ENCODE measurements around the gene TIMP2. TPM values are rescaled to one million over a fixed set of nuclear protein-coding genes. Genes with fewer than 3 reads are reported as not detected.

The TIMP2 gene
- 10 to 100 TPM; 20.4 to 28.7 (median 27.0) TPM for total RNA-seq

GRCh38 chr17:78925234-78925633, at the start of gene TIMP2:
Gene TIMP2, minus strand, starts transcription at chr17:78925387. Its CDS starts 299 bp downstream, at chr17:78925088.
- Histone ChIP-seq H3K4me1 (peaks cover 21 to 30% of the 10 kb centered on the region in 2 donors), H3K4me3 (peak within 1 kb of the TSS; percentile 50 to 65 (median 60)), H3K27me3 (peaks cover 4 to 19% (median 18%) of the 10 kb centered on the region in 3 donors), H3K36me3 (no peaks in the 10 kb centered on the region), H3K27ac (peak within 1 kb of the TSS; percentile 81 to 91 (median 88)), H3K9me3 (no peaks in the 10 kb centered on the region)
- peak; percentile 43 to 63 for ATAC-seq
- TF ChIP-seq CTCF (IDR thresholded peaks at IDR 0.05 in 4 of 5, conservative IDR thresholded peaks at IDR 0.05 in 1 of 5), result peak in 1 of 5 experiments; percentile 21
- TF ChIP-seq POLR2A (IDR thresholded peaks at IDR 0.05), result no peak
- in situ Hi-C loops (cut with MboI; ENCODE audit: low sequenced_read_pairs in 4 of 4), result no loop called here
- peak; percentile 64 to 70 for DNase-seq
- intact Hi-C loops (cut with DNase I; ENCODE audit: low total_unique reads), result no loop called here

- no peak for DNase-seq
- Histone ChIP-seq H3K36me3 (no peaks in the 10 kb centered on the region), H3K4me1 (peaks cover 20 to 28% of the 10 kb centered on the region in 2 donors), H3K9me3 (no peaks in the 10 kb centered on the region), H3K27ac (no peak overlapping the region), H3K27me3 (no peaks in the 10 kb centered on the region), H3K4me3 (no peak overlapping the region)
- in situ Hi-C loops (cut with MboI; ENCODE audit: low sequenced_read_pairs in 4 of 4) (no loop called here), intact Hi-C loops (cut with DNase I; ENCODE audit: low total_unique reads) (loop anchor here (10.0 kb wide), 1 partner anchor 479 kb away; no protein-coding TSS in a partner anchor)
- no peak for ATAC-seq
- TF ChIP-seq POLR2A (IDR thresholded peaks at IDR 0.05), result no peak
These were observed 48.8 kb upstream of the TIMP2 start for GRCh38 chr17:78973792-78974520.

- Histone ChIP-seq H3K4me1 (peaks cover 17 to 23% of the 10 kb centered on the region in 2 donors), H3K36me3 (no peaks in the 10 kb centered on the region), H3K27ac (peak overlapping the region in 2 of 4 donors; percentile 9 to 28), H3K4me3 (no peak overlapping the region), H3K27me3 (no peaks in the 10 kb centered on the region), H3K9me3 (no peaks in the 10 kb centered on the region)
- intact Hi-C loops (cut with DNase I; ENCODE audit: low total_unique reads) (loop anchor here (10.0 kb wide), 1 partner anchor 478 kb away; no protein-coding TSS in a partner anchor), in situ Hi-C loops (cut with MboI; ENCODE audit: low sequenced_read_pairs in 4 of 4) (no loop called here)
- DNase-seq (no peak), ATAC-seq (no peak)
- no peak for TF ChIP-seq POLR2A (IDR thresholded peaks at IDR 0.05)
- TF ChIP-seq CTCF (IDR thresholded peaks at IDR 0.05 in 4 of 5, conservative IDR thresholded peaks at IDR 0.05 in 1 of 5), result no peak
These were observed 48.0 kb upstream of the TIMP2 start for GRCh38 chr17:78973196-78973595.

- Histone ChIP-seq H3K27ac (peak overlapping the region in 1 of 4 donors; percentile 28), H3K4me3 (no peak overlapping the region), H3K36me3 (no peaks in the 10 kb centered on the region), H3K27me3 (no peaks in the 10 kb centered on the region), H3K4me1 (peaks cover 11 to 19% of the 10 kb centered on the region in 2 donors), H3K9me3 (no peaks in the 10 kb centered on the region)
- TF ChIP-seq POLR2A (IDR thresholded peaks at IDR 0.05) (no peak), CTCF (IDR thresholded peaks at IDR 0.05 in 4 of 5, conservative IDR thresholded peaks at IDR 0.05 in 1 of 5) (no peak)
- in situ Hi-C loops (cut with MboI; ENCODE audit: low sequenced_read_pairs in 4 of 4) (no loop called here), intact Hi-C loops (cut with DNase I; ENCODE audit: low total_unique reads) (loop anchor here (10.0 kb wide), 1 partner anchor 478 kb away; no protein-coding TSS in a partner anchor)
- ATAC-seq, result no peak
- no peak for DNase-seq
These were observed 47.4 kb upstream of the TIMP2 start for GRCh38 chr17:78972507-78973105.
